ENCODE data around the gene TEKT5.

DNA sequence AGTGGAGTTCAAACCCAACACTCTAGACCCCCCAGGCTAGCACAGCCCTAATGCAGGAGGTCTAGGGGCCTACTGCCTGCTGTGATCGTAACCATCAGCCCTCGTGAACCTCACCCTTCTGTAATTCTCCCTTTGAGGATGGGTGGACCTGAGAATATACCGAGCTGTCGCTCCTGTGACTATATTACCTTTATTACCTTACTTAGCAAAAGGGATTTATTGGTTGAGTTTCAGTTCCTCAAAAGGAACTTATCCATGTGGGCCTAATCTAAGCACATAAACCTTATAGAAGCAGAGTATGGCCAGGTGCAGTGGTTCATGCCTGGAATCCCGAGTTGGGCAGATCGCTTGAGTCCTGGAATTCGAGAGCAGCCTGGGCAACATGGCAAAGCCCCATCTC lies 95.1 kb downstream of the TEKT5 start:
- TF ChIP-seq, protein P1, sequence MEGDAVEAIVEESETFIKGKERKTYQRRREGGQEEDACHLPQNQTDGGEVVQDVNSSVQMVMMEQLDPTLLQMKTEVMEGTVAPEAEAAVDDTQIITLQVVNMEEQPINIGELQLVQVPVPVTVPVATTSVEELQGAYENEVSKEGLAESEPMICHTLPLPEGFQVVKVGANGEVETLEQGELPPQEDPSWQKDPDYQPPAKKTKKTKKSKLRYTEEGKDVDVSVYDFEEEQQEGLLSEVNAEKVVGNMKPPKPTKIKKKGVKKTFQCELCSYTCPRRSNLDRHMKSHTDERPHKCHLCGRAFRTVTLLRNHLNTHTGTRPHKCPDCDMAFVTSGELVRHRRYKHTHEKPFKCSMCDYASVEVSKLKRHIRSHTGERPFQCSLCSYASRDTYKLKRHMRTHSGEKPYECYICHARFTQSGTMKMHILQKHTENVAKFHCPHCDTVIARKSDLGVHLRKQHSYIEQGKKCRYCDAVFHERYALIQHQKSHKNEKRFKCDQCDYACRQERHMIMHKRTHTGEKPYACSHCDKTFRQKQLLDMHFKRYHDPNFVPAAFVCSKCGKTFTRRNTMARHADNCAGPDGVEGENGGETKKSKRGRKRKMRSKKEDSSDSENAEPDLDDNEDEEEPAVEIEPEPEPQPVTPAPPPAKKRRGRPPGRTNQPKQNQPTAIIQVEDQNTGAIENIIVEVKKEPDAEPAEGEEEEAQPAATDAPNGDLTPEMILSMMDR (IDR thresholded peaks at IDR 0.05; ENCODE audit: insufficient read depth, low read length): no peak
- TF ChIP-seq, protein P2, sequence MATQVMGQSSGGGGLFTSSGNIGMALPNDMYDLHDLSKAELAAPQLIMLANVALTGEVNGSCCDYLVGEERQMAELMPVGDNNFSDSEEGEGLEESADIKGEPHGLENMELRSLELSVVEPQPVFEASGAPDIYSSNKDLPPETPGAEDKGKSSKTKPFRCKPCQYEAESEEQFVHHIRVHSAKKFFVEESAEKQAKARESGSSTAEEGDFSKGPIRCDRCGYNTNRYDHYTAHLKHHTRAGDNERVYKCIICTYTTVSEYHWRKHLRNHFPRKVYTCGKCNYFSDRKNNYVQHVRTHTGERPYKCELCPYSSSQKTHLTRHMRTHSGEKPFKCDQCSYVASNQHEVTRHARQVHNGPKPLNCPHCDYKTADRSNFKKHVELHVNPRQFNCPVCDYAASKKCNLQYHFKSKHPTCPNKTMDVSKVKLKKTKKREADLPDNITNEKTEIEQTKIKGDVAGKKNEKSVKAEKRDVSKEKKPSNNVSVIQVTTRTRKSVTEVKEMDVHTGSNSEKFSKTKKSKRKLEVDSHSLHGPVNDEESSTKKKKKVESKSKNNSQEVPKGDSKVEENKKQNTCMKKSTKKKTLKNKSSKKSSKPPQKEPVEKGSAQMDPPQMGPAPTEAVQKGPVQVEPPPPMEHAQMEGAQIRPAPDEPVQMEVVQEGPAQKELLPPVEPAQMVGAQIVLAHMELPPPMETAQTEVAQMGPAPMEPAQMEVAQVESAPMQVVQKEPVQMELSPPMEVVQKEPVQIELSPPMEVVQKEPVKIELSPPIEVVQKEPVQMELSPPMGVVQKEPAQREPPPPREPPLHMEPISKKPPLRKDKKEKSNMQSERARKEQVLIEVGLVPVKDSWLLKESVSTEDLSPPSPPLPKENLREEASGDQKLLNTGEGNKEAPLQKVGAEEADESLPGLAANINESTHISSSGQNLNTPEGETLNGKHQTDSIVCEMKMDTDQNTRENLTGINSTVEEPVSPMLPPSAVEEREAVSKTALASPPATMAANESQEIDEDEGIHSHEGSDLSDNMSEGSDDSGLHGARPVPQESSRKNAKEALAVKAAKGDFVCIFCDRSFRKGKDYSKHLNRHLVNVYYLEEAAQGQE (IDR thresholded peaks at IDR 0.05; ENCODE audit: insufficient replicate concordance, low read depth): no peak
- TF ChIP-seq POLR2AphosphoS5 (IDR thresholded peaks at IDR 0.05; ENCODE audit: low read depth) (no peak), GABPA (IDR thresholded peaks at IDR 0.05; ENCODE audit: low read depth) (no peak), SPI1 (IDR thresholded peaks at IDR 0.05; ENCODE audit: borderline replicate concordance, low read depth) (no peak)
